SK-N-MC (cell line): ENCODE data around the gene AIF1.

ENCODE experiments used
- EZH2 ChIP-seq: fragments of 200-600 bp; sonication (generic); IDR thresholded peaks from one replicate; pipeline ENCODE4 v1.6.1; 2017; ENCODE audit warnings: antibody characterized with exemption
- POLR2AphosphoS5 ChIP-seq: IDR thresholded peaks from 2 replicates; pipeline ENCODE4 v1.6.1; 2012; ENCODE audit warnings: mild to moderate bottlenecking, low read depth, low read length, borderline replicate concordance

- TF ChIP-seq POLR2AphosphoS5 (no peak), EZH2 (no peak)
Observed at GRCh38 chr6:31607317-31607716, 7.7 kb upstream of the AIF1 start.
